GM21619 (cell line): ENCODE measurements around the gene FAM174B.

Source experiments
- ATAC-seq: cut with Tn5 transposase; IDR thresholded peaks from one replicate; pipeline ENCODE4 v1.9.1; 2021; ENCODE audit not compliant: unreplicated experiment

Gene FAM174B

DNA sequence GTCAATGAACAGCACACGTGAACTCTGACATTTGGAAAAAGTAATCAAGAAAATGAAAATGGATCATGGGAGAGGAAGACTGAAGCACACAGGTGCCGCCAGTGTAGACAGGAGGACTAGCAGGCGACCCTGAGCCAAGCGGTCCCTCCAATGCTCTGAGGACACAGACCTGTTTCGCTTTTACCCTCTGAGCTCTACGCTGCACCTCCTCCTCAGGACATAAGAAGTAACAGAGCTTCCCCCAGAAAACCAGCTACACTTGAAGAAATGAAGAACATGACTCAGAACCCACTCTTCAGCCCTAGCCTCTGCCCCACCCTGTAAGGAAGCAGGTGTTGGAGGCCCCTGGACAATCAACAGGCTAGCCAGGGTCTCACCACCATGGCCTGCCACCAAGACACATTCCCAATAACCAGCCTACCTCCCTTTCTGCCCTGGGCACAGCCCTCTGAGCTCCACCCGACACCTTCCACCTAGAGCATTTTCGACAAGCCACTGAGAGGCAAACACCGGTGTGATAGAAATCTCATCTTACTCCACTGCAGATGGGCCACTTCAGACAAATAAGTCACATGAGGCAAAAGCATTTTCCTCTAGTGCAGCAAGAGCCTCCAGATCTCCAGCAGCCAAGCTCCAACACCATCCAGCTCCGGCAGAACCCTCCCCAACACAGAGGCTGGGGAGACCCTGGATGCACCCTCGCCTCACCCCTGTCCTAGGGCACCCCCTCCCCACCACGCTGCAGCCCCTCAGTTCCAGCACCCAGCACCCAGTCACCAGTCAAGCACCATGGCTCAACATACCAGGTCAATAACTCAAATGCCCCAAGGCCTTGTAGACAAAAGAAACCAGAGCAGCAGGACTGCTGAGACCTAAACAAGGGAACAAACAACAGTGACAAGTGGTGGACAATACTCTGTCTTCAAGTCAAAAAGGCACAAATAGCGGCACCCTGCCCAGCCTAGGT lies 11.4 kb downstream of the FAM174B start:
- no peak for ATAC-seq

- no peak for ATAC-seq
Observed at GRCh38 chr15:92638709-92639365, 16.7 kb downstream of the FAM174B start.

DNA sequence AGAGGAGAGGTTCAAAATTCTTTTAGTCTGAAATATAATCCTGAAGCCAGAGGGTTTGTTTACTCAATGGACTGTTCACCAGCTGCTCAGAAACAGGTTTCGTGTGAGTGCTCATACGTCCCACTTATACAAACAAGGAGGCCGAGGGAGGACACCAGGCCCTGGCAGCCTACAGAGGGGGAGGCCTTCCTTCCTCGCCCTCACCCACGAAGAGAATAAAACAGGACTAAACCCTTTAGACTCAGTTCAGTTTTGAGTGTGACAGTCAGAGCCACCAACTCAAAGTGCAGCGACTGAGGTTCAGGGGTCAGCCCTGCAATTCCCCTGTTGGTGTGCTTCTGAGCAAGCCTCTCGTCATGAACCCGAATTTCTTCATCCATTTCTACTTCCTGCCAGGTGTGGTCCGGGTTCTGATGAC lies 17.3 kb downstream of the FAM174B start:
- ATAC-seq = no peak

- no peak for ATAC-seq
Observed at GRCh38 chr15:92637626-92638025, 17.9 kb downstream of the FAM174B start.

DNA sequence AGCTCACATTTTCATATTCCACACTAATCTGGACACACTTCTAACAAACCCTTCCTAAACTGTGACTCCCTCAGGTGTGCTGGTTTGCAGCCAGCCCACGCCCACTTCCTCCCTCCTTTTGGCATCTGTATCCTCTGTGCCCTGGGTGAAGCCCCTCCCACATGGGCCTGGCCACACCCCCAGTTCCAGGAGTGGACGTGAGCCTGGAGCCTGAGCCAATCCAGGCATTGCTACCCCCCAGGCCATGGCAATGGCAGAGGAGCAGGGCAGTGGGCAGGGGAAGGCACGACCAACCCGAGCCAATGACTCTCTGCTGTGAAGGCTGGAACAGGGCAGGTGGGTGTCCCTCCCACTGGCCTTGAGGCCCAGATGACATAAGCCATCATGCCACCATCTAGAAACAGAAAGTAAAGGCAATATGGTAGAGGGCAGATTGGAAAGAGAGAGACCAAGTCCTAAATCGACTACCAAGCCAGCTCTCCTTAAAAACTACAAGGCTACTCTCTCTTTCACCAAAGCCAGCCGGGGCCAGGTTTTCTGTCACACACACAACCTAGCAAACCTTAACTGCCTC lies 18.6 kb downstream of the FAM174B start:
- no peak for ATAC-seq

DNA sequence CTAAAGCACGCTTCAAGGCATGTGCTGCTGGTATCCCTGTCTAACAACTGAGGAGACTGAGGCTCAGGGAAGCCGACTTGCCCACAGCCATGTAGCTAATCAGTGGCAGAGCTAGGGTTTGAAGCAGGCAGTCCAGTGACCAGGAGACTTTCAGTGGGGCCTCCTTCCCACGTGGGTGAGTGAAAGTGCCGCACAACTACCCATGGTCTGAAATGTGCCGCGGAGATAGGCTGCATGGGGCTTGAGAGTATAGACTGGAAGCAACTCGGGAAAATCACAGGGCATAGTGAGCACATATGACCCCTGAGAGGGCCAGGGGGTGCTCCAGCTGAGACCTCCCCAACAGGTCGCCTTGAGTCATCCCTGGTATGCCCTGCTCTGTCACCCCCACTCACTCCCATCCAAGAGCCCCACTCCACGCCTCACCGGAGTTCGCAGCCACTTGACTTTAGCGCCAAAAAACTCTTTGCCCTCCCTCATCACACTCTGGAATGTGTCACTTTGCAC lies 19.1 kb downstream of the FAM174B start:
- ATAC-seq = no peak

DNA sequence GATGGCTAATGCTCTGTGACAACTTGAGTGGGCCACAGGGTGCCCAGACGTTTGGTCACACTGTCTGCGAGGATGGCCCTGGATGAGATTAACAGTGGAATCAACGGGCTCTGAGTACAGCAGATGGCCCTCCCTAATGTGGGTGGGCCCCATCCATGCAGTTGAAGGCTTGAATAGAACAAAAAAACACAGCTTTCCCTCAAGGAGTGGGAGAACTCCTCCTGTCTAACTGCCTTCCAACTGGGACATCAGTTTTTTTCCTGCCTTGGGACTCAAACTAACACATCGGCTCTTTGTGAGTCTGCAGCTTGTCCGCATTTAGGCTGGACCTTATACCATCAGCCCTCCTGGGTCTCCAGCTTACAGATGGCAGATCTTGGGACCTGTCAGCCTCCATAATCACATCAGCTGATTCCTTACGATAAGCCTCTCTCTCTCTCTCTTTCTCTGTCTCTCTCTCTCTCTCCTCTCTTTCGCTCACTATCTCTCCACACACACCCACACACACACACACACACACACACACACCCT lies 20.8 kb downstream of the FAM174B start:
- no peak for ATAC-seq

GRCh38 chr15:92634060-92634459 lies 21.5 kb downstream of the FAM174B start:
- no peak for ATAC-seq

GRCh38 chr15:92633418-92633817 lies 22.2 kb downstream of the FAM174B start:
- ATAC-seq = no peak

DNA sequence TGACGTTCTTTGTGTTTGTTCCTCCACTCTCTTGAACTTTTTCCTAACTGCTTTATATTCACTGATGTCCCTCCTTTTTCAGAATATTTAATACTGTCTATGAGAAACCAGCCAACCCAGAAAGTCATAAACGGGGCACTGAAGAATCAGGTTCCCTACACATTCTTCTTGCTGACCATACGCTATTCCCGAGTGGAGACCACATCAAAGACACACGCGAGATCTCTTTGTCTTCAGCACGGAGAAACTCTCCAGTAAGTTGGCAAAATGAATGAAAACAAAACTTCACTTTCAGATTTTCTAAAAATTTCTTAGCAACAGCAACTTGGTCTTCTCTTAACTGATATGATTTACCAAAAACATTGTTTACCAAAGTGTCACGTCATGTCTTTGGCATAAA lies 22.6 kb downstream of the FAM174B start:
- ATAC-seq = no peak

DNA sequence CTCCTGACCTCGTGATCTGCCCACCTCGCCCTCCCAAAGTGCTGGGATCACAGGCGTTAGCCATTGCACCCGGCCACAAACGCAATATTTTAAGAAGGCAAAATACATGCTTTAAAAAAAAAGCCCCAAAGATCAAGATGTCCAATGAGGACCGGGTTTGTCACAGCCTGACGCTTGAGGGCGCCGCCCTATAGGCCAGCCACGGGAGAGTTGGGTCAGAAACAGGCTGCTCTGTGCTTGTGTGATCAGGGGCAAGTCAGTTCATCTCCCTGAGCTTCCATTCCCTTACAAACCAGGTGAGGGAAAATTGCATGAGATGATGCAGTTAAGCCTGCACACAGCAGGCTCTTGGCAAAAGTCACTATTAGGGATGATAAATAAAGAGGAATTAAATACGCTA lies 23.9 kb downstream of the FAM174B start:
- no peak for ATAC-seq

DNA sequence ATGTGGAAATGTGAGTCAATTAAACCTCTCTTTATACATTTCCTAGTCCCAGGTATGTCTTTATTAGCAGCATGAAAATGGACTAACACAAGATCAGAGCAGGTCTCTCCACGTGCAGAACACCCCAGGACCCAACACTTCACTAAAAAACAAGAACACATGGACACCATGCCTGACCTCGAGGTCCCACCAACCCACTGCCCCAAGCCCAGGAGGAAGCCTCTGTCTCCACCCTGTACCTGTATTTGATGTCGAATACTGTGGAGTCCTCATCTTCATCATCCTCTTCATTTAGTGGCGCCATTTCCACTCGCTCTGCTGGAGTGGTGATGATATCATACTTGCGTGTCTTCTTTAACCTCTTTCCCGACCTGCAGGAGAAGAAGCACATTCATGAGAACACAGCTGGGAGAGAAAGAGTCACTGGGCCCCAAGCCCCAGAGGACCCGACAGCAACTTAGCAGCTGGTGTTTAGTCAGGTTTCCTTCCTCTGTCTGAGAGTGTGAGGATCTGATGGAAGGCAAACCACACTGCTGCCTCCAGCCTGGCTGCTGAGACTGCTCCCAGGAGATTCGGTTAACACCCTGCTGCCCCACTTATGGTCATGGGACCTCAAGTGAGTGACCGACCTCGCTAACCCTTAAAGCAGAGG lies 25.5 kb downstream of the FAM174B start:
- ATAC-seq = peak; percentile 30

- ATAC-seq = no peak
Observed at GRCh38 chr15:92629276-92629974, 26.1 kb downstream of the FAM174B start.

- no peak for ATAC-seq
Observed at GRCh38 chr15:92627014-92627413, 28.6 kb downstream of the FAM174B start.

DNA sequence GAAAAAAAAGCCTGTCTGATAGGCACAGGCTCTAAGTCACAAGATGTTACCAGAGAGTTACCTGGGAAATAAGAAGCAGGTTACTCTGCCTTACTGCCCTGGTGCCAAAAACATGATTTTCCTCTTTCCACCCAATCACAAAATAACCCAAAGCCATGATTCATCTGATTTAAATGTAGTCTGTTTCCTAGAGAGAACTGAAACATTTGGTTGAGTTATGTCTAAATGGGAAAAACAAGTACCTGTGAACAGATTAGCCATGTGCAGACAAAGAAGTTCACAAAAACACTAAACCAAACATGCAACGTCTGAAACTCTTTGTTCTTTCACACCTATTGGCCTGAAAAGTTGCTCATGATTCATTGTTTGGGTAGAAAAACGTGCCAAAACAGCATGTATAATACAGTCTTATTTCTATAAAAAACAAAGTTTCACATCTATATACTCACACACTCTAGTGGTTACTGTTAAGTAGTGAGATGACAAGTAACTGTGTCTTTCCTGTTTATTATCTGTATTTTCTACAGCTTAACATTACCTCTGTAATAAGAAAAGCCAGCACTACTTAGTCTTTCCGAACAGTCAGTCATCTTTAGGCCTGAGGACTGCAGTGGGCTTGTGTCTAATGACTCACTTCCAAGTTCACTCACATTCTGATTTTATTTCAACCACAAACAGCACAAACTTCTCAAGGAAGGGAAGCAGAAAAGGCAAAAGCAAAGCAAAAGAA lies 30.2 kb downstream of the FAM174B start:
- peak; percentile 70 for ATAC-seq

- ATAC-seq = no peak
Observed at GRCh38 chr15:92624401-92624991, 31.1 kb downstream of the FAM174B start.

DNA sequence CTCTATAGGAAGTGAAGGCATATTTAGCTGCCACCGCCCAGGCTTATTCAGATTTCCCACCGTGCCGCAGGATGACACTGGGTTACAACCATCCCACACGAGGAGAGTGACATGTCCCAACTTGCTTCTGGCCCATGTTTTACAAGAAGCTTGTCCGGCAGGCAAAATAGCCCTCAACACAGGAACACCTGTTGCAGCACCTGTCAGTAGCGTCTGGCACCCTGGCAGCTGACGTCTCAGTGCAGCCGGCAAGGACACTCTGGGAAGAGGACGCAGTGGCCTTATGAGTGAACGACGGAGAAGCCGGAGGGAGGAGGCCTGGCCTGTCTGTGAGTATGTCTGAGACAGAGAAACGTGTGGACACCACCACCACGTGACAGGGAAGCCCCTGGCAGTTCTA lies 32.1 kb downstream of the FAM174B start:
- ATAC-seq = no peak

- ATAC-seq = no peak
Observed at GRCh38 chr15:92621972-92622533, 33.5 kb downstream of the FAM174B start.

DNA sequence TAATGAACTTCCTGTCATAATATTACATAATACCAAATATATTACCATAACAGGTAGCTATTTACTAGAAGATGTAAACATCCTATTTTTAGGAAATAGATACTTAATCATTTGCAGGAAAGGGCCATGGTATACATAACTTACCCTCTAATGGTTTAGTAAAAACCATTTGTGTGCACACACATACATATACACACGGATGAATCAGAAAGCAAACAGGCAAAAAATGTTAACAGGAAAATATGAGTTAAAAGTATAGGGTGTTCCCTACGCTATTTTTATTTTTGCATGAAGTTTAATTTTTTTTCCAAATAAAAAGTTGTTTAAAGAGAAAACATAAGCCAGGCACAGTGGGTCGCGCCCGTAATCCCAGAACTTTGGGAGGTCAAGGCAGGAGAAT lies 34.6 kb downstream of the FAM174B start:
- no peak for ATAC-seq
